Neural crest cell (in vitro differentiated cells): ENCODE measurements around the gene RPS21. TPM values are rescaled to one million over a fixed set of nuclear protein-coding genes. Genes with fewer than 3 reads are reported as not detected.
A peak's percentile ranks its signal among the peaks of the same experiment; 100 is the strongest.

Experiments
- DNase-seq: peaks from one replicate; pipeline ENCODE4 v3.0.0; 2021; ENCODE audit warnings: low read depth, mixed read lengths, low spot score
- H3K27ac Mint-ChIP-seq: one replicate; pipeline ENCODE4 v1.8.0; 2021; ENCODE audit warnings: mild to moderate bottlenecking, mixed read lengths; ENCODE audit not compliant: unreplicated experiment
- H3K27me3 Mint-ChIP-seq: 2 replicates; pipeline ENCODE4 v1.8.0; 2021; ENCODE audit warnings: low read depth, mild to moderate bottlenecking, mixed read lengths
- H3K36me3 Mint-ChIP-seq: 2 replicates; pipeline ENCODE4 v1.8.0; 2021; ENCODE audit warnings: low read depth, mild to moderate bottlenecking, mixed read lengths
- H3K4me1 Mint-ChIP-seq: 2 replicates; pipeline ENCODE4 v1.8.0; 2021; ENCODE audit warnings: mixed read lengths
- H3K4me3 Mint-ChIP-seq: one replicate; pipeline ENCODE4 v1.8.0; 2021; ENCODE audit warnings: mild to moderate bottlenecking, mixed read lengths
- H3K9me3 Mint-ChIP-seq: 2 replicates; pipeline ENCODE4 v1.8.0; 2021; ENCODE audit warnings: mixed read lengths
- total RNA-seq: library from RNA; stranded (reverse); gene quantifications from 2 replicates; pipeline ENCODE4 v1.2.1, GENCODE V29; 2021
- TF ChIP-seq, protein P1 (sequence below): fragments of 200-600 bp; sonication (generic); conservative IDR thresholded peaks from 2 replicates; pipeline ENCODE4 v1.5.0; 2021; ENCODE audit warnings: antibody characterized with exemption, mild to moderate bottlenecking

Gene RPS21
- total RNA-seq, 1 donor from 2014 or later = 1,312 TPM

DNA sequence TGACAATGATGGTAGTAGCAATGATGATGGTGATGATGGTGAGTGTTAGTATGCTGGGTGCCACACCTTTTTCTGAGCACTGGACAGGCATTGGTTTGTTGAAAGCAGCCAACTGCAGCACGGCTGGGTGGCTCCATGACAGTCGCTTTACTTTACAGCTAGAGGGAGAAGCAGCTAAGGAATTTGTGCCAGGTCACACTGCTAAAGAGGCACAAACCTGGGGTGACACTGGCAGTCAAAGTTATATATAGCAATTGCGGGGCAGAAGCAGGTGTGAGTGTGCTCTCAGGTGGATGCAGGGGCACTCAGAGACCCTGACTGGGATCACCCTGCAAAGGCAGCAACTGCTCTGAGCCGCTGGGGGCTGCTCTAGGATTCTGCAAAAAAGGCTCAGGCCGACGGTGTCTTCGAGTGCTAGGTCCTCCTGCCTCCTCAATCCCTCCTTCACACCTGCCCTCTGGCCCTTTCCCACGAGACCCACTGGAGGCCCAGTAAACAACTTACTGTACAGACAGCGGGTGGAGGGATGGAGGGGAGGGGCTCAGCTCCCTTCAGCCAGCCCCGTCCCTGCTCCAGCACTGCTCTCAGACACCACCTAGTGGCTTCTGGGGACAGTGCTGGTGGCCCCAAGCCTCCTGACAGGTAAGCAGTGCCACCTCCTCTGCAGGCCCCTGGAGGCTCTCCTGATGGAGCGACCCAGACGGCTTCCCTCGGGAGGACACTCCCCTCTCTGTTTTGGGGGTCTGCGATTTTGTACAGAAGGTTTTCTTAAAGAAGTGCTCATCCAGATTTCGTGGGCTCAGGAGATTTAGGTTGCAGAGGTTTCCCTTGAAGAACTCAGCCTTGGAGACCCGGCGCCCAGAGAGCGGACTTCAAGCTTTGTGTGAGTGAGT lies 4.4 kb upstream of the RPS21 start:
- peaks cover 24% of the 10 kb centered on the region for H3K4me1 Mint-ChIP-seq
- peaks cover 5% of the 10 kb centered on the region for H3K9me3 Mint-ChIP-seq
- no peak overlapping the region for H3K27ac Mint-ChIP-seq
- DNase-seq = peak; percentile 74
- peaks cover 12% of the 10 kb centered on the region for H3K36me3 Mint-ChIP-seq
- no peaks in the 10 kb centered on the region for H3K27me3 Mint-ChIP-seq
- H3K4me3 Mint-ChIP-seq = peak overlapping the region; percentile 88
- TF ChIP-seq, protein P1, sequence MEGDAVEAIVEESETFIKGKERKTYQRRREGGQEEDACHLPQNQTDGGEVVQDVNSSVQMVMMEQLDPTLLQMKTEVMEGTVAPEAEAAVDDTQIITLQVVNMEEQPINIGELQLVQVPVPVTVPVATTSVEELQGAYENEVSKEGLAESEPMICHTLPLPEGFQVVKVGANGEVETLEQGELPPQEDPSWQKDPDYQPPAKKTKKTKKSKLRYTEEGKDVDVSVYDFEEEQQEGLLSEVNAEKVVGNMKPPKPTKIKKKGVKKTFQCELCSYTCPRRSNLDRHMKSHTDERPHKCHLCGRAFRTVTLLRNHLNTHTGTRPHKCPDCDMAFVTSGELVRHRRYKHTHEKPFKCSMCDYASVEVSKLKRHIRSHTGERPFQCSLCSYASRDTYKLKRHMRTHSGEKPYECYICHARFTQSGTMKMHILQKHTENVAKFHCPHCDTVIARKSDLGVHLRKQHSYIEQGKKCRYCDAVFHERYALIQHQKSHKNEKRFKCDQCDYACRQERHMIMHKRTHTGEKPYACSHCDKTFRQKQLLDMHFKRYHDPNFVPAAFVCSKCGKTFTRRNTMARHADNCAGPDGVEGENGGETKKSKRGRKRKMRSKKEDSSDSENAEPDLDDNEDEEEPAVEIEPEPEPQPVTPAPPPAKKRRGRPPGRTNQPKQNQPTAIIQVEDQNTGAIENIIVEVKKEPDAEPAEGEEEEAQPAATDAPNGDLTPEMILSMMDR = peak; percentile 93

DNA sequence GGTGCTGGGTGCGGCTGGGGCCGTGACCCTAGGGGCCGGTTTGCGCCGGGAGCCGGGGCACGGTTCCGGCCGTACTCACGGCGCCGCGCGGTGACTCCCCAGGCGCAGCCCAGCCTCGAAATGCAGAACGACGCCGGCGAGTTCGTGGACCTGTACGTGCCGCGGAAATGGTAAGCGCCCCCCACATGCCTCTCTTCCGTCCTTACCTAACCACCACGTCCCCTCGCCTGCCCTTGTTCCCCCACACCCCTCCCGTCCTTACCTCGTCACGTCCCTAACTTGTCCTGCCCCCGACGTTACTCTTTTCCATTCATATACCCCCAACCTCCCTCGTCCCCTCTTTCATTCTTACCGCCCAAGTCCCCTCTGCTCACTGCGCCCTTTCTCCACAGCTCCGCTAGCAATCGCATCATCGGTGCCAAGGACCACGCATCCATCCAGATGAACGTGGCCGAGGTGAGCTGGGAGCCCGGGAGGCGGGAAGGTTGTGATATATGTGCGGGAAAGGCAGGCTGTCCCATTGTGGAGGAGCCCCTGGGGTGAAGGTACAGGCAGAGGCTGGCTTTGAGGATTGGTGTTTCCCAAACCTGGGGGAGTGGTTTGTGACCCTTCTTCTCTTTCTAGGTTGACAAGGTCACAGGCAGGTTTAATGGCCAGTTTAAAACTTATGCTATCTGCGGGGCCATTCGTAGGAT lies 463 bp downstream of the RPS21 start:
- Mint-ChIP-seq H3K27me3 (no peaks in the 10 kb centered on the region), H3K4me3 (peak overlapping the region; percentile 92), H3K27ac (peak overlapping the region; percentile 62), H3K9me3 (no peaks in the 10 kb centered on the region), H3K4me1 (peaks cover 36% of the 10 kb centered on the region), H3K36me3 (peaks cover 9% of the 10 kb centered on the region)
- DNase-seq = no peak
- TF ChIP-seq, protein P1 = no peak

GRCh38 chr20:62387933-62388635 lies 1.2 kb downstream of the RPS21 start:
- TF ChIP-seq, protein P1 = no peak
- no peaks in the 10 kb centered on the region for H3K9me3 Mint-ChIP-seq
- H3K27ac Mint-ChIP-seq = peak overlapping the region; percentile 35
- DNase-seq = no peak
- H3K27me3 Mint-ChIP-seq = no peaks in the 10 kb centered on the region
- H3K4me1 Mint-ChIP-seq = peaks cover 36% of the 10 kb centered on the region
- peaks cover 4% of the 10 kb centered on the region for H3K36me3 Mint-ChIP-seq
- H3K4me3 Mint-ChIP-seq = peak overlapping the region; percentile 92

GRCh38 chr20:62388839-62389600 lies 2.1 kb downstream of the RPS21 start:
- peaks cover 36% of the 10 kb centered on the region for H3K4me1 Mint-ChIP-seq
- no peak overlapping the region for H3K27ac Mint-ChIP-seq
- DNase-seq = no peak
- peaks cover 4% of the 10 kb centered on the region for H3K36me3 Mint-ChIP-seq
- no peaks in the 10 kb centered on the region for H3K9me3 Mint-ChIP-seq
- peak overlapping the region; percentile 92 for H3K4me3 Mint-ChIP-seq
- TF ChIP-seq, protein P1 = peak; percentile 32
- no peaks in the 10 kb centered on the region for H3K27me3 Mint-ChIP-seq
